ENCODE data around the gene PPM1K.
"Not testable (repeated sequence)": the region's sequence is repeated elsewhere in the genome, so short reads cannot be mapped to it uniquely, and the experiment has no call there.

PPM1K gene

GRCh38 chr4:88284439-88285234 lies at the start of gene PPM1K:
Gene PPM1K (minus strand): TSS chr4:88284561. CDS start chr4:88278583, 5,978 bp downstream.
- DNase-seq (ENCODE audit: low spot score): peak; percentile 90

GRCh38 chr4:88333741-88334405 lies 49.5 kb upstream of the PPM1K start:
- DNase-seq (ENCODE audit: low spot score): no peak

GRCh38 chr4:88327665-88328064 lies 43.3 kb upstream of the PPM1K start:
- DNase-seq (ENCODE audit: low spot score): no peak

- no peak for DNase-seq (ENCODE audit: low spot score)
These were observed 36.5 kb upstream of the PPM1K start for GRCh38 chr4:88320780-88321373.

- no peak for DNase-seq (ENCODE audit: low spot score)
These were observed 35.9 kb upstream of the PPM1K start for GRCh38 chr4:88320224-88320779.

- no peak for DNase-seq (ENCODE audit: low spot score)
These were observed 34.5 kb upstream of the PPM1K start for GRCh38 chr4:88318751-88319350.

- DNase-seq (ENCODE audit: low spot score): no peak
These were observed 31.2 kb upstream of the PPM1K start for GRCh38 chr4:88315460-88316017.

- DNase-seq (ENCODE audit: low spot score): not testable (repeated sequence)
These were observed 28.8 kb upstream of the PPM1K start for GRCh38 chr4:88313088-88313624.

GRCh38 chr4:88308587-88308986 lies 24.2 kb upstream of the PPM1K start:
- no peak for DNase-seq (ENCODE audit: low spot score)

- no peak for DNase-seq (ENCODE audit: low spot score)
These were observed 13.5 kb upstream of the PPM1K start for GRCh38 chr4:88297725-88298454.

GRCh38 chr4:88297212-88297516 lies 12.8 kb upstream of the PPM1K start:
- DNase-seq (ENCODE audit: low spot score): no peak

- DNase-seq (ENCODE audit: low spot score): no peak
These were observed 12.3 kb upstream of the PPM1K start for GRCh38 chr4:88296413-88297211.

- DNase-seq (ENCODE audit: low spot score): no peak
These were observed 11.3 kb upstream of the PPM1K start for GRCh38 chr4:88295656-88296055.

GRCh38 chr4:88291003-88291402 lies 6.6 kb upstream of the PPM1K start:
- DNase-seq (ENCODE audit: low spot score): peak; percentile 73

- DNase-seq (ENCODE audit: low spot score): no peak
These were observed 2.5 kb upstream of the PPM1K start for GRCh38 chr4:88286897-88287296.

- DNase-seq (ENCODE audit: low spot score): no peak
These were observed 883 bp upstream of the PPM1K start for GRCh38 chr4:88285235-88285653.

- peak; percentile 18 for DNase-seq (ENCODE audit: low spot score)
These were observed 511 bp downstream of the PPM1K start for GRCh38 chr4:88283661-88284438.

GRCh38 chr4:88280228-88280795 lies 4.0 kb downstream of the PPM1K start:
- no peak for DNase-seq (ENCODE audit: low spot score)

GRCh38 chr4:88277711-88278225 lies 6.6 kb downstream of the PPM1K start:
- DNase-seq (ENCODE audit: low spot score): no peak

All from COLO829 (cell line).